Caco-2 (cell line): ENCODE measurements around the gene GPR89B. TPM values are rescaled to one million over a fixed set of nuclear protein-coding genes. Genes with fewer than 3 reads are reported as not detected.

Source experiments
- BruUV-seq: library from RNA; stranded (reverse); fragments of 400-500 nt; replicated peaks from 2 replicates; lab custom pipeline; 2021; lab: Mats Ljungman, UMichigan
- CTCF ChIA-PET: fragments of 300-600 bp; sonication (Branson Sonifier 250); formaldehyde crosslinking; loops from one replicate; lab custom pipeline; 2022; ENCODE audit warnings: antibody characterized with exemption; lab: Charles Lee
- POLR2A ChIA-PET: fragments of 300-600 bp; sonication (Branson Sonifier 250); formaldehyde crosslinking; loops from one replicate; lab custom pipeline; 2022; ENCODE audit warnings: antibody characterized with exemption; lab: Charles Lee
- DNase-seq, 2 experiments: peaks; one replicate each; pipeline versions ENCODE4 v3.0.0 to v3.0.0-alpha.2; 2020 to 2022
- H3K27me3 ChIP-seq: replicated peaks from 2 replicates; pipeline ENCODE4 v1.6.0; 2011; ENCODE audit warnings: low read length; ENCODE audit not compliant: control insufficient read depth, insufficient read depth
- H3K36me3 ChIP-seq: 2 replicates; pipeline ENCODE4 v1.5.1; 2011; ENCODE audit warnings: low read length; ENCODE audit not compliant: control insufficient read depth, insufficient read depth
- H3K4me1 ChIP-seq: fragments of 250-450 bp; sonication (Bioruptor Pico); 2 replicates; pipeline ENCODE4 v1.5.1; 2020; ENCODE audit warnings: mild to moderate bottlenecking
- H3K4me3 ChIP-seq: 2 replicates; pipeline ENCODE4 v1.5.1; 2011; ENCODE audit warnings: low read depth, mild to moderate bottlenecking, control low read depth, low read length
- H3K9me3 ChIP-seq: fragments of 250-450 bp; sonication (Bioruptor Pico); 2 replicates; pipeline ENCODE4 v1.5.1; 2020; ENCODE audit warnings: mild to moderate bottlenecking, moderate library complexity
- H3K27ac Mint-ChIP-seq: one replicate; pipeline ENCODE4 v1.8.0; 2022; ENCODE audit warnings: mixed read lengths; ENCODE audit not compliant: unreplicated experiment
- H3K27me3 Mint-ChIP-seq: one replicate; pipeline ENCODE4 v1.8.0; 2022; ENCODE audit warnings: mixed read lengths; ENCODE audit not compliant: insufficient read depth, unreplicated experiment
- H3K36me3 Mint-ChIP-seq: one replicate; pipeline ENCODE4 v1.8.0; 2022; ENCODE audit warnings: mild to moderate bottlenecking, mixed read lengths; ENCODE audit not compliant: insufficient read depth, unreplicated experiment
- H3K4me1 Mint-ChIP-seq: one replicate; pipeline ENCODE4 v1.8.0; 2022; ENCODE audit warnings: low read depth, mixed read lengths; ENCODE audit not compliant: unreplicated experiment
- H3K4me3 Mint-ChIP-seq: one replicate; pipeline ENCODE4 v1.8.0; 2022; ENCODE audit warnings: mild to moderate bottlenecking, moderate library complexity, mixed read lengths; ENCODE audit not compliant: unreplicated experiment
- H3K9me3 Mint-ChIP-seq: one replicate; pipeline ENCODE4 v1.8.0; 2022; ENCODE audit warnings: mixed read lengths; ENCODE audit not compliant: unreplicated experiment
- CTCF ChIP-seq, 2 experiments: fragments of 200-600 bp in 1 of 2; IDR thresholded peaks; 1 replicate in 1 of 2; 2 replicates in 1 of 2; pipeline versions ENCODE4 v1.5.1 to v1.8.0; 2011 to 2022; ENCODE audit warnings: antibody characterized with exemption in 1 of 2, control low read depth in 1 of 2, inconsistent platforms in 1 of 2, low read depth in 1 of 2, low read length in 1 of 2, mild to moderate bottlenecking in 1 of 2, moderate library complexity in 1 of 2; ENCODE audit not compliant: insufficient read depth in 1 of 2, severe bottlenecking in 1 of 2, unreplicated experiment in 1 of 2
- intact Hi-C: fragments of 100-400 bp; cut with micrococcal nuclease; formaldehyde crosslinking; loops from one replicate; pipeline ENCODE4 v1.10.0; 2022; ENCODE audit not compliant: unreplicated experiment
- total RNA-seq: library from RNA; stranded (reverse); gene quantifications from 2 replicates; pipeline ENCODE4 v1.2.3, GENCODE V29; 2022

The GPR89B gene
- total RNA-seq, 1 experiment from 2014 or later: 27.5 TPM

- CTCF ChIA-PET: no interaction called here
- H3K27me3 Mint-ChIP-seq: peaks cover 5% of the 10 kb centered on the region
- no peak overlapping the region for H3K4me3 ChIP-seq
Measured at GRCh38 chr1:147897789-147898188, 30.4 kb upstream of the GPR89B start.

GRCh38 chr1:147902253-147902845 is 25.9 kb upstream of the GPR89B start, which contains the start of gene GJA8:
Gene GJA8, plus strand, starts transcription at chr1:147902795. Its CDS starts 5,161 bp downstream, at chr1:147907956.
- no TSS peak for BruUV-seq
- DNase-seq: no peak
- no peak for TF ChIP-seq CTCF (IDR thresholded peaks at IDR 0.05; ENCODE audit: insufficient read depth in 1 of 2, low read depth in 1 of 2, low read length in 1 of 2, severe bottlenecking in 1 of 2, unreplicated experiment in 1 of 2)
- Histone ChIP-seq H3K9me3 (no peaks in the 10 kb centered on the region), H3K27me3 (no peaks in the 10 kb centered on the region), H3K4me1 (no peaks in the 10 kb centered on the region), H3K36me3 (no peaks in the 10 kb centered on the region), H3K4me3 (no peak within 1 kb of the TSS)
- H3K9me3 Mint-ChIP-seq: no peaks in the 10 kb centered on the region
- peaks cover 5% of the 10 kb centered on the region for H3K27me3 Mint-ChIP-seq
- H3K36me3 Mint-ChIP-seq: no peaks in the 10 kb centered on the region
- ChIA-PET CTCF (interaction anchor here (0.8 kb wide), 1 partner anchor 10 kb away, joined by 3 read pairs; no protein-coding TSS in a partner anchor), POLR2A (no interaction called here)
- H3K4me1 Mint-ChIP-seq: no peaks in the 10 kb centered on the region
- intact Hi-C loops: no loop called here
- H3K27ac Mint-ChIP-seq: no peak within 1 kb of the TSS
- H3K4me3 Mint-ChIP-seq: no peak within 1 kb of the TSS

More at GRCh38 chr1:147897789-147898188, 30.4 kb upstream of the GPR89B start:
- Histone ChIP-seq H3K9me3 (no peaks in the 10 kb centered on the region), H3K27me3 (no peaks in the 10 kb centered on the region), H3K36me3 (no peaks in the 10 kb centered on the region), H3K4me1 (no peaks in the 10 kb centered on the region)
- DNase-seq: no peak
- BruUV-seq: no TSS peak
- no peaks in the 10 kb centered on the region for H3K4me1 Mint-ChIP-seq
- intact Hi-C loops: no loop called here
- H3K9me3 Mint-ChIP-seq: no peaks in the 10 kb centered on the region
- H3K4me3 Mint-ChIP-seq: no peak overlapping the region
- no peak for TF ChIP-seq CTCF (IDR thresholded peaks at IDR 0.05; ENCODE audit: insufficient read depth in 1 of 2, low read depth in 1 of 2, low read length in 1 of 2, severe bottlenecking in 1 of 2, unreplicated experiment in 1 of 2)
- no peak overlapping the region for H3K27ac Mint-ChIP-seq
- POLR2A ChIA-PET: no interaction called here
- H3K36me3 Mint-ChIP-seq: no peaks in the 10 kb centered on the region

- Mint-ChIP-seq H3K9me3 (no peaks in the 10 kb centered on the region), H3K36me3 (no peaks in the 10 kb centered on the region), H3K4me1 (no peaks in the 10 kb centered on the region), H3K27ac (no peak overlapping the region), H3K4me3 (no peak overlapping the region), H3K27me3 (peaks cover 7% of the 10 kb centered on the region)
- DNase-seq: no peak
- Histone ChIP-seq H3K27me3 (no peaks in the 10 kb centered on the region; the same call in 1 of the 2 replicates), H3K4me1 (no peaks in the 10 kb centered on the region), H3K36me3 (no peaks in the 10 kb centered on the region), H3K4me3 (no peak overlapping the region), H3K9me3 (no peaks in the 10 kb centered on the region)
- ChIA-PET CTCF (no interaction called here), POLR2A (no interaction called here)
- intact Hi-C loops: no loop called here
- no peak for TF ChIP-seq CTCF (IDR thresholded peaks at IDR 0.05; ENCODE audit: insufficient read depth in 1 of 2, low read depth in 1 of 2, low read length in 1 of 2, severe bottlenecking in 1 of 2, unreplicated experiment in 1 of 2)
- no TSS peak for BruUV-seq
Measured at GRCh38 chr1:147904726-147905125, 23.5 kb upstream of the GPR89B start.
